GM23338 (cell line): Measurements from ENCODE around the gene NOD1. TPM values are rescaled to one million over a fixed set of nuclear protein-coding genes. Genes with fewer than 3 reads are reported as not detected.

Experiments used
- ATAC-seq: fragments of 200-7000 bp; cut with Tn5 transposase; 3 replicates; pipeline ENCODE4 v1.9.1; 2020
- DNase-seq: peaks from one replicate; pipeline ENCODE4 v3.0.0-alpha.2; 2015; ENCODE audit warnings: low spot score
- H2AFZ ChIP-seq: fragments of 200-600 bp; sonication (generic); 2 replicates; pipeline ENCODE4 v1.8.0; 2016; ENCODE audit warnings: antibody characterized with exemption, mild to moderate bottlenecking, moderate library complexity
- H3F3A ChIP-seq: fragments of 200-600 bp; sonication (generic); replicated peaks from 2 replicates; pipeline ENCODE4 v1.8.0; 2017; ENCODE audit warnings: antibody characterized with exemption, mixed run types, low read depth
- H3K27ac ChIP-seq: fragments of 200-600 bp; sonication (generic); 2 replicates; pipeline ENCODE4 v1.6.1; 2016; ENCODE audit warnings: low read depth
- H3K27me3 ChIP-seq: fragments of 200-600 bp; sonication (generic); 2 replicates; pipeline ENCODE4 v1.8.0; 2016; ENCODE audit warnings: mild to moderate bottlenecking, mixed run types, moderate library complexity; ENCODE audit not compliant: insufficient read depth
- H3K36me3 ChIP-seq: fragments of 200-600 bp; sonication (generic); 2 replicates; pipeline ENCODE4 v1.8.0; 2016; ENCODE audit warnings: mild to moderate bottlenecking; ENCODE audit not compliant: insufficient read depth
- H3K4me1 ChIP-seq: fragments of 200-600 bp; sonication (generic); 2 replicates; pipeline ENCODE4 v1.8.0; 2016; ENCODE audit warnings: mild to moderate bottlenecking, moderate library complexity; ENCODE audit not compliant: insufficient read depth
- H3K4me2 ChIP-seq: fragments of 200-600 bp; sonication (generic); 2 replicates; pipeline ENCODE4 v1.7.1; 2017; ENCODE audit warnings: mixed run types
- H3K4me3 ChIP-seq: fragments of 200-600 bp; sonication (generic); 2 replicates; pipeline ENCODE4 v1.6.1; 2016; ENCODE audit warnings: mixed run types
- H3K79me2 ChIP-seq: fragments of 200-600 bp; sonication (generic); replicated peaks from 2 replicates; pipeline ENCODE4 v1.8.0; 2017; ENCODE audit warnings: mild to moderate bottlenecking; ENCODE audit not compliant: insufficient read depth
- H3K9me2 ChIP-seq: fragments of 200-600 bp; sonication (generic); 2 replicates; pipeline ENCODE4 v1.8.0; 2017; ENCODE audit not compliant: insufficient read depth
- H4K20me1 ChIP-seq: fragments of 200-600 bp; sonication (generic); replicated peaks from 2 replicates; pipeline ENCODE4 v1.8.0; 2017; ENCODE audit warnings: mild to moderate bottlenecking; ENCODE audit not compliant: insufficient read depth
- H3K27ac Mint-ChIP-seq: 2 replicates; pipeline ENCODE4 v1.8.0; 2020; ENCODE audit warnings: inconsistent platforms, mild to moderate bottlenecking, moderate library complexity, mixed read lengths
- H3K27me3 Mint-ChIP-seq: 3 replicates; pipeline ENCODE4 v1.8.0; 2022; ENCODE audit warnings: low read depth, mild to moderate bottlenecking, moderate library complexity, mixed read lengths, inconsistent platforms; ENCODE audit not compliant: insufficient read depth, poor library complexity
- H3K36me3 Mint-ChIP-seq: 3 replicates; pipeline ENCODE4 v1.8.0; 2021; ENCODE audit warnings: low read depth, mild to moderate bottlenecking, inconsistent platforms, moderate library complexity, mixed read lengths
- H3K4me1 Mint-ChIP-seq: 3 replicates; pipeline ENCODE4 v1.8.0; 2020; ENCODE audit warnings: mild to moderate bottlenecking, inconsistent platforms, mixed read lengths
- H3K4me3 Mint-ChIP-seq: 3 replicates; pipeline ENCODE4 v1.8.0; 2021; ENCODE audit warnings: moderate library complexity, mild to moderate bottlenecking, inconsistent platforms, mixed read lengths
- H3K9me3 Mint-ChIP-seq: 3 replicates; pipeline ENCODE4 v1.8.0; 2020; ENCODE audit warnings: moderate library complexity, mild to moderate bottlenecking, inconsistent platforms, mixed read lengths
- JUNB ChIP-seq: IDR thresholded peaks from one replicate; pipeline ENCODE4 v1.6.1; 2016; ENCODE audit warnings: antibody characterized with exemption; ENCODE audit not compliant: unreplicated experiment
- REST ChIP-seq: IDR thresholded peaks from one replicate; pipeline ENCODE4 v1.6.1; 2018; ENCODE audit warnings: antibody characterized with exemption; ENCODE audit not compliant: unreplicated experiment
- STAT1 ChIP-seq: IDR thresholded peaks from one replicate; pipeline ENCODE4 v1.6.1; 2016; ENCODE audit warnings: antibody characterized with exemption; ENCODE audit not compliant: unreplicated experiment
- polyA plus RNA-seq: library from polyadenylated mRNA; unstranded; fragments of >200 nt; fragmentation: Nextera tagmentation; extraction: Ambion mirVana; gene quantifications from 2 replicates; pipeline ENCODE4 v1.2.1, GENCODE V29; 2016
- total RNA-seq: library from RNA; depleted of rRNA; stranded (reverse); fragments of >200 nt; shearing (Covaris generic); gene quantifications from 2 replicates; pipeline ENCODE4 v1.2.3, GENCODE V29; 2014
- TF ChIP-seq, protein P1 (sequence below): fragments of 250-450 bp; sonication (Bioruptor Pico); IDR thresholded peaks from 2 replicates; pipeline ENCODE4 v1.5.0; 2020; ENCODE audit warnings: mild to moderate bottlenecking, moderate library complexity

Gene NOD1
- total and polyA plus RNA-seq, 2 experiments from 2014 or later: 2.1 to 7.3 TPM

- H3K4me1 ChIP-seq: peaks cover 14% of the 10 kb centered on the region
- H3K9me3 Mint-ChIP-seq: no peaks in the 10 kb centered on the region
- H3K9me2 ChIP-seq: no peaks in the 10 kb centered on the region
- no peak overlapping the region for H3K4me3 Mint-ChIP-seq
- no peak for ATAC-seq
- TF ChIP-seq, protein P1, sequence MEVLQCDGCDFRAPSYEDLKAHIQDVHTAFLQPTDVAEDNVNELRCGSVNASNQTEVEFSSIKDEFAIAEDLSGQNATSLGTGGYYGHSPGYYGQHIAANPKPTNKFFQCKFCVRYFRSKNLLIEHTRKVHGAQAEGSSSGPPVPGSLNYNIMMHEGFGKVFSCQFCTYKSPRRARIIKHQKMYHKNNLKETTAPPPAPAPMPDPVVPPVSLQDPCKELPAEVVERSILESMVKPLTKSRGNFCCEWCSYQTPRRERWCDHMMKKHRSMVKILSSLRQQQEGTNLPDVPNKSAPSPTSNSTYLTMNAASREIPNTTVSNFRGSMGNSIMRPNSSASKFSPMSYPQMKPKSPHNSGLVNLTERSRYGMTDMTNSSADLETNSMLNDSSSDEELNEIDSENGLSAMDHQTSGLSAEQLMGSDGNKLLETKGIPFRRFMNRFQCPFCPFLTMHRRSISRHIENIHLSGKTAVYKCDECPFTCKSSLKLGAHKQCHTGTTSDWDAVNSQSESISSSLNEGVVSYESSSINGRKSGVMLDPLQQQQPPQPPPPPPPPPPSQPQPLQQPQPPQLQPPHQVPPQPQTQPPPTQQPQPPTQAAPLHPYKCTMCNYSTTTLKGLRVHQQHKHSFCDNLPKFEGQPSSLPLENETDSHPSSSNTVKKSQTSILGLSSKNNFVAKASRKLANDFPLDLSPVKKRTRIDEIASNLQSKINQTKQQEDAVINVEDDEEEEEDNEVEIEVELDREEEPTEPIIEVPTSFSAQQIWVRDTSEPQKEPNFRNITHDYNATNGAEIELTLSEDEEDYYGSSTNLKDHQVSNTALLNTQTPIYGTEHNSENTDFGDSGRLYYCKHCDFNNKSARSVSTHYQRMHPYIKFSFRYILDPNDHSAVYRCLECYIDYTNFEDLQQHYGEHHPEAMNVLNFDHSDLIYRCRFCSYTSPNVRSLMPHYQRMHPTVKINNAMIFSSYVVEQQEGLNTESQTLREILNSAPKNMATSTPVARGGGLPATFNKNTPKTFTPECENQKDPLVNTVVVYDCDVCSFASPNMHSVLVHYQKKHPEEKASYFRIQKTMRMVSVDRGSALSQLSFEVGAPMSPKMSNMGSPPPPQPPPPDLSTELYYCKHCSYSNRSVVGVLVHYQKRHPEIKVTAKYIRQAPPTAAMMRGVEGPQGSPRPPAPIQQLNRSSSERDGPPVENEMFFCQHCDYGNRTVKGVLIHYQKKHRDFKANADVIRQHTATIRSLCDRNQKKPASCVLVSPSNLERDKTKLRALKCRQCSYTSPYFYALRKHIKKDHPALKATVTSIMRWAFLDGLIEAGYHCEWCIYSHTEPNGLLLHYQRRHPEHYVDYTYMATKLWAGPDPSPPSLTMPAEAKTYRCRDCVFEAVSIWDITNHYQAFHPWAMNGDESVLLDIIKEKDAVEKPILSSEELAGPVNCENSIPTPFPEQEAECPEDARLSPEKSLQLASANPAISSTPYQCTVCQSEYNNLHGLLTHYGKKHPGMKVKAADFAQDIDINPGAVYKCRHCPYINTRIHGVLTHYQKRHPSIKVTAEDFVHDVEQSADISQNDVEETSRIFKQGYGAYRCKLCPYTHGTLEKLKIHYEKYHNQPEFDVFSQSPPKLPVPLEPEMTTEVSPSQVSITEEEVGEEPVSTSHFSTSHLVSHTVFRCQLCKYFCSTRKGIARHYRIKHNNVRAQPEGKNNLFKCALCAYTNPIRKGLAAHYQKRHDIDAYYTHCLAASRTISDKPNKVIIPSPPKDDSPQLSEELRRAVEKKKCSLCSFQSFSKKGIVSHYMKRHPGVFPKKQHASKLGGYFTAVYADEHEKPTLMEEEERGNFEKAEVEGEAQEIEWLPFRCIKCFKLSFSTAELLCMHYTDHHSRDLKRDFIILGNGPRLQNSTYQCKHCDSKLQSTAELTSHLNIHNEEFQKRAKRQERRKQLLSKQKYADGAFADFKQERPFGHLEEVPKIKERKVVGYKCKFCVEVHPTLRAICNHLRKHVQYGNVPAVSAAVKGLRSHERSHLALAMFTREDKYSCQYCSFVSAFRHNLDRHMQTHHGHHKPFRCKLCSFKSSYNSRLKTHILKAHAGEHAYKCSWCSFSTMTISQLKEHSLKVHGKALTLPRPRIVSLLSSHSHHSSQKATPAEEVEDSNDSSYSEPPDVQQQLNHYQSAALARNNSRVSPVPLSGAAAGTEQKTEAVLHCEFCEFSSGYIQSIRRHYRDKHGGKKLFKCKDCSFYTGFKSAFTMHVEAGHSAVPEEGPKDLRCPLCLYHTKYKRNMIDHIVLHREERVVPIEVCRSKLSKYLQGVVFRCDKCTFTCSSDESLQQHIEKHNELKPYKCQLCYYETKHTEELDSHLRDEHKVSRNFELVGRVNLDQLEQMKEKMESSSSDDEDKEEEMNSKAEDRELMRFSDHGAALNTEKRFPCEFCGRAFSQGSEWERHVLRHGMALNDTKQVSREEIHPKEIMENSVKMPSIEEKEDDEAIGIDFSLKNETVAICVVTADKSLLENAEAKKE (CRISPR knock-in tag): no peak
- no peak for TF ChIP-seq STAT1
- TF ChIP-seq REST: no peak
- TF ChIP-seq JUNB: no peak
- H3K27ac Mint-ChIP-seq: no peak overlapping the region; the same call in 1 of the 2 replicates
- no peaks in the 10 kb centered on the region for H3K27me3 ChIP-seq
- H3K4me3 ChIP-seq: no peak overlapping the region
- peaks cover 27% of the 10 kb centered on the region for H3K4me1 Mint-ChIP-seq
- H3K27me3 Mint-ChIP-seq: peaks cover 7% of the 10 kb centered on the region
- no peaks in the 10 kb centered on the region for H4K20me1 ChIP-seq
- H2AFZ ChIP-seq: peak overlapping the region; percentile 58; the same call in 1 of the 2 replicates
- peak overlapping the region; percentile 66 for H3K4me2 ChIP-seq
- peak overlapping the region; percentile 29; the same call in 1 of the 2 replicates for H3K27ac ChIP-seq
- DNase-seq: no peak
- no peaks in the 10 kb centered on the region for H3K36me3 ChIP-seq
- no peaks in the 10 kb centered on the region for H3F3A ChIP-seq
- no peaks in the 10 kb centered on the region for H3K36me3 Mint-ChIP-seq
- H3K79me2 ChIP-seq: peaks cover 16% of the 10 kb centered on the region
Observed at GRCh38 chr7:30468791-30469190, 9.8 kb downstream of the NOD1 start.
